AML-193 (cell line): ENCODE measurements around the gene PMP22.
A peak's percentile ranks its signal among the peaks of the same experiment; 100 is the strongest.
"Not testable (repeated sequence)": the region's sequence is repeated elsewhere in the genome, so short reads cannot be mapped to it uniquely, and the experiment has no call there.

ENCODE experiments used
- DNase-seq, 2 experiments: peaks; one replicate each; lab custom pipeline; 2025; lab: John Stamatoyannopoulos, UW

Gene PMP22

DNA sequence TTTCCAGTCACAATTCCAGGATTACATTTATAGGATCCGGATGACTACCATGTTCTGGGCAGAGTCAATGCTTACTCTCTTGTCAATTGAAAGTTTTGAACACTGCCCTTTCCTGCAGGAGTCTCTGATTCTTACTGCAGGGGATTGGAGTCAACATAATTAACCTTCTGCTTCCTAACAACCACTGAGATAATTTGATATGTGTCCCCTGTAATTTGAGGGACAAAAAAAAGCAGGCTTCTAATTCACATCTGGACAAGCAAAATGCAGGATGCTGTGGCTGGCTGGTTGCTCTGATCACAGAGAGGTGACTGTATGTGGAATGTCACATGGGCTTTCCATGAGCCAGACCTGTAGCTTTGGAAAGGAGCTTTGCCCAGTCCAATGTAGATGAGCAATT lies 54.9 kb downstream of the PMP22 start:
- no peak for DNase-seq

DNA sequence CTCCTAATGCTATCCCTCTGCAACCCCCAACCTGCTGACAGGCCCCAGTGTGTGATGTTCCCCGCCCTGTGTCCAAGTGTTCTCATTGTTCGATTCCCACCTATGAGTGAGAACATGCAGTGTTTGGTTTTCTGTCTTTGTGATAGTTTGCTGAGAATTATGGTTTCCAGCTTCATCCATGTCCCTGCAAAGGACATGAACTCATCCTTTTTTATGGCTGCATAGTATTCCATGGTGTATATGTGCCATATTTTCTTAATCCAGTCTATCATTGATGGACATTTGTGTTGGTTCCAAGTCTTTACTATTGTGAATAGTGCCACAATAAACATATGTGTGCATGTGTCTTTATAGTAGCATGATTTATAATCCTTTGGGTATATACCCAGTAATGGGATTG lies 62.1 kb downstream of the PMP22 start:
- DNase-seq = not testable (repeated sequence)

DNA sequence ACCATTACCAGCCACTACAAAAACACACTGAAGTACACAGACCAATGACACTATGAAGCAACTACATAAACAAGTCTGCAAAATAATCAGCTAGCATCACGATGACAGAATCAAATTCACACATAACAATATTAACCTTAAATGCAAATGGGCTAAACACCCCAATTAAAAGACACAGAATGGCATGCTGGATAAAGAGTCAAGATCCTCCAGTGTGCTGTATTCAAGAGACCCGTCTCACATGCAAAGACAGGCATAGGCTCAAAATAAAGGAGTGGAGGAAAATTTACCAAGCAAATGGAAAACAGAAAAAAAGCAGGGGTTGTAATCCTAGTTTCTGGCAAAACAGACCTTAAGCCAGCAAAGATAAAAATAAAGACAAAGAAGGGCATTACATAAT lies 64.6 kb downstream of the PMP22 start:
- not testable (repeated sequence) for DNase-seq

DNA sequence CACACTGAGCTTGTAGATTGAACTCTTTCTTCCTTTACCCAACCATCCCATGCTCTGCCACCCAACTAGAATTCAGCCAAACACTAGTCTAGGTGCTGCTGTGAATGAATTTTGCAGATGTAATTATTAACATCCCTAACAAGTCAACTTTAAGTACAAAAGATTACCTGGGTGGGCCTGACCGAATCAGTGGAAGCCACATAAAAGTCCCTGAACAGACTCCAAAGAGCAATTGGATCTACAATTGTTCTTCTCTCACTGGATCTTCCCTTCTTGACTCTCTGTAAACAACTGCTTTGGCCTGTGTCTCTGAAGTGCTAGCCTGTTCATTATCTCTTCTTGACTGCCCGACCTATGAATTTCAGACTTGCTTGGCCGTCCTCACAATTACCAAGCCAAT lies 67.9 kb downstream of the PMP22 start:
- DNase-seq = no peak

DNA sequence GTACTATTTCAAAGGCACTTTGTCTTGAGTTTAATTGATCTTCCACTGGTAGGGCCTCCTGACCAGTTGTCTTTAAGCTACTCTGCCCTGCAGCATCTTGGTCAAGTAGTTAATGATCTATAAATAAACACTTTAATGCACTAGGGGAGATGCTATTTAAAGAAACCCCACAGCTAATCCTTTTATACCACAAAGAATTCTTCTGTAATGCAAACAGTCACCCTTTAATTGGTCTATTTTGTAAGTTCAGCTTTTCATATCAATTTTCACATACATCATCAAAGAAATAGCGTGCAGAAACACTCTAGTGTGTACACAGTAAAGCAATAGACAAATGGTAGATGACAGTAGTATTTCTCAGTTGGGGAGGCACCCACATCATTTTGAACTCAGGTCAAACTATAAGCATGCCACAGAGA lies 70.3 kb downstream of the PMP22 start:
- no peak for DNase-seq

DNA sequence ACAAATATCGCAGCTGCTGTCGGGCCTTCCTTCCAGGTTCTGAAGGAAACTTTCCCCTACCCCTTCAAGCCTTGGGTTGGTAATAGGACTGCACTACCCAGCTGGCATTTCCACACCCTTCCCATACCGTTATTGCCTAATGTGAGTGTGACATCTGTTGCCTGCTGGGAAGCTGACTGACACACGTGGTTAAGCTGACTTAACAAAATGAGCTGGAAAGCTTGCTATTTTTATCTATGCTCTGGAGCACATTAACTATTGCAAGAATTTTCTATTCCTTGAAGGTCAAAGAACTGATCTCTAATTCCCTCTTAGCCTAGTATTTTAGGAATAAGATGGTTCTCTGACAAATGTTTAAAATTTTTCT lies 79.5 kb downstream of the PMP22 start:
- DNase-seq = peak; percentile 22 to 38

DNA sequence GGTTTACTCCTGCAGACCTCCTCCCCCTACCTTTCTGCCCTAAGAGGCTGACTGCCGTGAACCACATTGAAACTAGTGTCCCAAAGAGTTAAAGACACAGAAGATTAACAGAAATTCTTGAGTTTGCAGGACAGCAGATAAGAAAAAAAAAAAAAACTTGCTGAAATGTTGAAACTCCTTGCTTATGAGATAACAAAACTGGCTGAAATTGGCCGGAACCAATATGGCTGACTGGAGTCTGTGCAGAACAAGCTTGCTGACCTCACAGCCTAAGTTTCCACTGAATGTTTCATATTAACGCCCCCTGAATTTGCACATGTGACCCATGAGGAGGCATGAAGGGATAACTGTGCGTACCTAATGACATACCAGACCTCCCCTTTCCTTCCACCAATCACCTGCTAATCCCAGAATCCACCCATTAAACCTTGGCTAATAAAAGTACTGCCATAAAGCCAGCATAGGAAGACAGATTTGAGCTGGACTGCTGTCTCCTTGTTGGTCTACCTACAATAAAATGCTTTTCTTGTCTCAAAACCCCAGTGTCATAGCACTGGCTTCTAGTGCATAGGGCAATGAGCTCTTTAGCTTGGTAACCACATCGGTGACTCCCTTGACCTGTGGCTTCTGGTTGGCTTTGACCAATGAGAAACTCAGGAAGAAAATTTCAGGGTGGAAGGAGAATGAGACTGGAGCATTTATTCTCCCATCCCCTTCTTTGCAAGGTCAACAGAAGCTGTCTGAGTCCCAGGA lies 80.1 kb downstream of the PMP22 start:
- no peak for DNase-seq

DNA sequence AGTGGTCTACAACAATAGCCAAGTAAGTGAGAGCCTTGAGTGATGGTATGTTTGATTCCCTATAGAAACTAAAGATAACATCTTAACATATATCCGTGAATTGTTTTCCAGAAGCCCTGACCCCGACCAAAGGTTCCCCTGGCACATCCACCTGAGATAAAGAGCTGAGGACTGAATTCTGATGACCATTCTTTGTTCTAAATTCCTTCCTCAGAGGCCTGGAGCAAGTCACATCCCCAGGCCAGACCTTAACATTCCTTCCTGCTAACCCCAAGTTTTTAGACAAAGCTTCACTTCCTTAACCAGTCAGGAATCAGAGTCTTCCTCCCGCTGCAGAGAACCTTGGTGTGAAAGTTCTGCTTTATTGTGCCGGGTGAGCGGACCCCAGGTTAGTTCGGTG lies 83.3 kb downstream of the PMP22 start:
- DNase-seq = no peak

DNA sequence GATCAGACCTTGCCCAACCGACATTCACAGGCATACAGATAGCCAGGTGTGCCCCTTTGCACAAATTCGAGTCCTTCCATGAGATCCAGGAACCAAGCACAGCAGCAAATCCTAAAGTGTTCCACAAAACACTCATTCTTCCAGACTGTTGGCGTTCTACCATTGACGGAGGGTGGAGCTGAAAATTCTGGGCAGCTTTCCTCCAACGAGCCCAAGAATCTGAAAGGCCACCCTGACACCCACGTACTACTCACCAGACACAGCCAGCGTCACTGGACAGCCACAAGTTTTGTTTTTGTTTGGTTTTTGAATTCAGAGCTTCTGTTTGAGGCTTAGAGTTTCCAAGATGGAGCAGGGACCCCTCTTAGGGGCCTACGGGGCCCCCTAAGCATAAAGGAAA lies 83.8 kb downstream of the PMP22 start:
- DNase-seq = no peak

DNA sequence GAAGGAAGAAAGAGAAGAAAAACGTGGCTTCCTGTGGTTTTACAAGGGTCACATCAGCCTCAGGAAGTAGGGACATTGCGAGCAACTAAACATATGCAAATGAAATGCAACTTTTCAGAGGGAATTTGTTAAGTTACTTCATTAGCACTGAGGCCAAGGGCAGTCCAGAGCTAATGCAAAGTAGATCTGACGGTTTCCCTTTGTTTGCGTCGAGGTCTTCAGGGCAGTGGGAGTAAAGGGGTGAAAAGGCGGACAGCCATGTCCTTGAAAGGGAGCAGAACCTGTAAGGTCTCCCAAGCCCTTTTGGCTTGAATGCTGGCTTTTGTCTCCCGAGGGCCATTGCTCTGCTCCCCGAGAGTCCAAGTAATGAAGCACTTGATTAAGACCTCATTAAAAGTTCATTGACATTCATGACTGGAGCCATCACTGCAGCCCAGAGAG lies 85.0 kb downstream of the PMP22 start:
- no peak for DNase-seq
